ENCODE measurements around the gene DCBLD1.

DCBLD1 gene

DNA sequence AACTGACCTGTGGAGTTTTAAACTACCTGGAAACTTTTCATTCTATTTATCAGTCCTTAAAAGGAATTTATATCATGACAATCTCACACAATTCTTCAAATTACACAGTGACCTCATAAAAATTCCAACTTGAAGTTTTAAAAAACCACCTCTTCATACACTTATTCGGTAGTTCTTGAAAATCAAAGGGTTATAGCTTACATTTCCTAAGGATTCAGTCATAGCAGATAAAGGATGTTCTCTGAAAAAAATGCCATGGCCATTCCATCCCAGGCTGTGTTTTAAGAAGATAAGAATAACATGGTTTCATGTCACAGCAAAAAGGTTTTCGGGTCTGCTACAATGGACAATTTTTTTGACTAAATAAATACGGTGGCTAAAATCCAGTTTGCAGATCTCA lies 78.7 kb downstream of the DCBLD1 start:
- DNase-seq: no peak

DNA sequence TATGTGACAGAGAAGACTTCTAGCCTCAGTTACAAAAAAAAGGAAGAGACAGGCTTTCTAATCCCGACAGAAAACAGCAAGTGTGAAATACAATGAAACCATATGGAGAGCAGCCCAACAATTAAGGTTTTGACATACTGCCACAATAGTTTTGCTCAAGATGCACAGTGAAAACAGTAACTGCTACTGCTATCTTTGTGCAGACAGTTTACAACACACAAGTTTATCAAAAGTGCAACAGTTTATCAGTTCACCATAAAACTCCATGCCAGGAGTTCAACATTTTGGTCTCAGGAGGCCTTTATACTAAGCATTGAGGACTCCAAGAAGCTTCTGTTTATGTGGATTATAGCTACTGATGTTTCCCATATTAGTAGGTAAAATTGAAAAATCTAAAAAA lies 82.2 kb downstream of the DCBLD1 start:
- DNase-seq: no peak

DNA sequence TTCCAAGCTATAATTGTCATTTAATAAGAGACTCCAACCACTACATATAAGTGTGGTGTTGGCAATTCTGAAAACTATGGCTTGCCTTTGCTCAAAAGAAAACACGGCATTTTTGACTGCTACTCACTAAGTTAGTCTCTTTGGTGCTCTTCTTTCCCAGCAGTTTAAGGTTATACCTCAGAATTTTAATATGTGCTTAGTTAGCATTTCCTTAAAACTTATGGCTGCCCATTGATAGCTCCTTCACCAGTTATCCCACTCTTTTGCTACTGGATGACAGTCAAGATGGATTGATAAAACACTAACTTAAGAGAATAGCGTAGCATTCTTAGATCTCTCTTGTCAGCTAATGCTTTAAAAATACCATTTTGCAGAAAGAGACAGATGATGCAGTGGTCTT lies 85.8 kb downstream of the DCBLD1 start:
- no peak for DNase-seq

DNA sequence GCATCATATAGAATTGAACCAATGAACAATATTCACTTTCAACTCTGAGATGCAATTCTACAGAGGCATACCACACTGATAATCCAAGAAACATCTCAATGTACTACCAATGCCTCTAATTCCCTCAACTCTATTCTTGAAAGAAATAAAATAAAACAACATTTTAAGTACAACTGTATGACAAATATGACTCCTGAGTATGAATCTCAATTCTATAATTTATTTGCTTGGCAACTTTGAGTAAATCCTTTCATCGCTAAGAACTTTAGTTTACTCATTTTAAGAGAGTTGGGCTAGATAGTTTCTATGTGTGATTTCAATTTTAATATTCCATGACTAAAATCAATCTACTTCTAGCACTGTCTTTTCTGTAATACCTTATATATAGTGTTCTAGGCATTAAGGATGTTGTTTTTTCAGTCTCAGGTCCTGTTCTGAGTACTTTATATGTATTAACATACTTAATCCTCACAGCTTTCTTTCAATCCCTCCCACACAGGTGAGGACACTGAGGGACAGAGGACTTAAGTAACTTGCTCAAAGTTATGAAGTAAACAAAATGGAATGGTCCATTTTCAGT lies 86.4 kb downstream of the DCBLD1 start:
- DNase-seq: no peak

DNA sequence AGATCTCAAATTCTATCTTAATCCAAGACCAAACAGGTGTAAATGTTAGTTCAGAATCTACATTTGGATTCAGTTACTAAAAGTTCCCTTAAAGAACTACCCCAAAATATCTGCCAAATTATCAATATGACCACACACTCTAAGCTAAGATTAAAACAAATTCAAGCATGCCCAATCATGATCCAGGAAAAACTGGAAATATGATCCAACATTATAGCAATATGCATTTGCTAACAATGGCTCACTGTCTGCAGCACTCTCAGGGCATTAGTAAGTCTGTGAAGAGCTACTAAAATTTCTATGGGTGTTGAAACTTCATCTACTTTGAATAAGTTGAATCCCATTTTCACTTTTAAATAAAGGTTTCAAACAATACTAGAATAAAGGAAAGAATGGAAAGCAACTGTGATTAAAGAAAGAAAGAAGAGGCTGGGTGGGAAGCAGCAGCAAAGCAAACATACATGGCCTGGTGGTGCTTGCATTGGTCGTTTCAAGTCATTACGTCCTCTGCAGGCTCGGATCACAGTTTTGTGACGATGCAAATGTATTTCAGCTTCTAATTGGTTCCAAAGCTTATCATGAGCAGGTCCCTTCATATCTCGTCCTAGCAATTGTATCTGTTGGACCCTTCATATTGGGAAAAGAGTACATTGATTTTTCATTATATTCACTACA lies 90.7 kb downstream of the DCBLD1 start:
- DNase-seq: no peak

DNA sequence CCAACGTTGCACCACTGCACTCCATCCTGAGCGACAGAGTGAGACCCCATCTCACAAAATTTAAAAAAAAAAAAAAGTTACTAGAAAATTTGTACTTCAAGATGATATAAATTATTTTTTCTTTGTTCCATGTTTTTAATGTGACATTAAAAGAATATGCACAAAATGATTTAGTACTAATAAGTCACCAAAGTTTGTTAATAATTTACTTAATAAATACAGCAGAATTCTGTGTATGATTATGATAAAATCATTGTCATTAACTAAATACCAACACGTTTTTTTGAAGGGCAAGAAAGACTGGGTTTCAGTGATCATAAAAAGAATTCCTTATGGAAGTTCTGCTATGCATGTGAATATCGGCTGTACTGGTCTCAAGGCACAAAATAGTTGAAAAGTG lies 91.7 kb downstream of the DCBLD1 start:
- DNase-seq: no peak

DNA sequence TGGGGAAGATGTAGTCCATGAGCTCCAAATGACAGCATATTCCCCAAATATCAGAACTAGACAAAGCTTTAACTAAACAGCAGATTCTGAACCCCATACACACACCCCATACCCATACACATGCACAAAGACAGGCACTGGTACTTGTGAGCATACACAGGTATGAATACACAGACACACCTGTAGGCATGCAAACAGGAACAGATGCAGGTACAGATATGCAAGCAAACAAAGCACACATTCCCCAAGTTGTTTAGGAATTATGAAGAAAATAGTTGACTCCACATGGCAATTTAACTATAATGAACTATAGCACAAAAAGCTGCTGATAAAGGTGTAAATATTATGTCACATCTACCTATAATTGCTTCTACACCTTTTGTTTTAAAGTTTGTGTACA lies 103.2 kb downstream of the DCBLD1 start:
- DNase-seq: no peak

DNA sequence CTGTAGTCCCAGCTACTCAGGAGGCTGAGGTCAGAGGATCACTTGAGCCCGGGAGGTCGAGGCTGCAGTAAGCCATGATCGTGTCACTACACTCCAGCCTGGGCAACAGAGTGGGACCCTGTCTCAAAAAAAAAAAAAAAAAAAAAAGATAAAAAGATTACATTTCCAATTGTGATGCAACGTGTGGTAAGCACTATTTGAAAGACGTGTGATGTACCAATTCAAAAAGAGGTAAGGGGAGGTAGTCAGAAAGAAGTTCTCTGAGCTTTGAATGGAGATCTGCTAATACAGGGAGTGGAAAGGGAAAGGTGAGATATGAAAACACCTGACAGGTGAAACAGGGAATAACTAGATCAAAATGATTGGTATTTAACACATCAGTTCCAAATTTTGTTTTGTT lies 108.0 kb downstream of the DCBLD1 start:
- no peak for DNase-seq

DNA sequence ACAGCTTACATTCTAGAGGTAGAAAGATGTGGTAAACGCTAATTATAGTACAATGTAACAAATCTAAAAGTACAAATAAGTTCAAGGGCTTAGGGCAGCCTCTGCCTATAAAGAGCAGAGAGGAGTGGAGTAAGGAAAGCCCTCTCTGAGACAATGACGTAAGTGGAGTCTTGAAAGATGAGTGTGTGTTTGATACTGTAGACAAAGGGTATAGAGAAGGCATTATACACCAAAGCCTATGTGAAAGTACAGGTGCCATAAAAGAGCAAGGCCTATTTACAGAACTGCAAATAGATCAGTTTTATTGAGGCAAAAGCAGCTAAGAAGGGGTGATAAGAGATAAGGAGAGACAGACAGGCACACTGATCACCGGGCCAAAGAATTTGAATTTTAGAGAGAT lies 108.9 kb downstream of the DCBLD1 start:
- no peak for DNase-seq

DNA sequence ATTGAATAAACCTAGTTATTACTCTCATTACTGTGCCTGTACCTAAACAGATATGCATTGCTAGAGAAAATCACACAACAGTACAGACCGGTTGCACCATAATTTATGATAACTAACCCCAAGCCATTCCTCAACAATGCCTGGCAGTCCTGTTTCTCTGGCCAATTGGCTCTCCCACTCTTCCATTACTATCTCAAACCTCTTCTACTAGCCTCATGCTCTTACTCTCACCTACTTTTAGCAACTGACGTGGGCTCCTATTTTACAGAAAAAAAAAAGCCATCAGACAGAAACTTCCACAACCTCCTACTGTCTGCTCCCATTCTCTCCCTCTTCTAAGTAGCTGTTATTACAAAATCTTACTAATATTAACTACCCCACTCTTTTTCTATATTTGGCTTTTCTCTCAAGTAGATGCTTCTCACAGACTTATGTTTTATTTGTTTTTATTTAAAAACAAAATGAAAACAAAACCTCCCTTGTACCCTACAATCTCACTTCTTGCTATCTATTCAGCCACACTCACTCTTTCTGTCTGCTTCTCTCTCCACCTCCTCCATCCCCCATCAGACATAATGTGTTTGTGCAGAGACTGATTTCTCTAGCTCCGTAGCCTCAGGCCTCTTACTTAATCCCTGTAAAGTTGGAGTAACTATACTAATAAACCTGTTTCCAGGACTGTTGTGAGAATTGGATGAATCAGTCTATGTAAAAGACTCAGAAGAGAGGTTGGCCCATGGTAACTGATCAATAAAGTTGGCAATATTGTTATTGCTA lies 110.7 kb downstream of the DCBLD1 start:
- no peak for DNase-seq

DNA sequence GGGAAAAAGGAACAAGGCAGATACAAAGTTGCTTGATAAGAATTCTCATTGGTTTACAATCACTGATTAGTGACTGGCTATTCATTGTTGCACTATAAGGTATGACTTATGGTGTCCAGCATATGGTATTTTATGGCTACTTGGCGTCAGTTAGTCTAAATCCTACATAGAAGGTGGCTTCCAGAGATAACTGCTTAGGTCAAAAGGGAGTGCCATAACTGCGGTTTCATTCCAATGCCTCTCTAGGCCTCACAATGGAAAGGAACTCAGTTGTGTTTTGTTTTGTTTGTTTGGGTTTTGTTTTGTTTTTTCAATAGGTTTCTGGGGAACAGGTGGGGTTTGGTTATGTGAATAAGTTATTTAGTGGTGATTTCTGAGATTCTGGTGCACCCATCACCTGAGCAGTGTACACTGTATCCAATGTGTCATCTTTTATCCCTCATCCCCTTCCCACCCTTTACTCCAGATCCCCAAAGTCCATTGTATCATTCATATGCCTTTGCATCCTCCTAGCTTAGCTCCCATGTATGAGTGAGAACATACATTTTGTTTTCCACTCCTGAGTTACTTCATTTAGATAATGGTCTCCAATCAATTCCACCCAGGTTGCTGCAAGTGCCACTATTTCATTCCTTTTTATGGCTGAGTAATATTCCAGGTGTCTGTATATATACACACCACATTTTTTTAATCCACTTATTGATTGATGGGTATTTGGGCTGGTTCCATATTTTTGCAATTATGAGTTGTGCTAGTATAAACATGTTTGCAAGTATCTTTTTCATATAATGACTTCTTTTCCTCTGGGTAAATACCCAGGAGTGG lies 112.8 kb downstream of the DCBLD1 start:
- DNase-seq: no peak

DNA sequence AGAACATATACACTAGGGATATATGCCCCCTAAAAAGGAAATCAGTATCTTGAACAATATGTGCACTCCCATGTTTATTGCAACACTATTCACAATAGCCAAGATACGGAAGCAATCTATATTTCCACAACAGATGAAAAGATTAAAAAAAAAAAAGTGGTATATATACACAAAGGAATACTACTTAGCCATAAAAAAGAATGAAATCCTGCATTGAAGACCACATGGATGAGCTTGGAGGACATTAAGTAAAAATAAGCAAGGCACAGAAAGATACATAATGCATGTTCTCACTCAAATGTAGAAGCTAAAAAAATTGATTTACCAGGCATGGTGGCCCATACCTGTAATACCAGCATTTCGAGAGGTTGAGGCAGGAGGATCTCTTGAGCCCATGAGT lies 115.3 kb downstream of the DCBLD1 start:
- DNase-seq: no peak

Measured in NCI-H510A treated with DMSO at 0.1 percent for 48 hours (cell line).